Mesendoderm (in vitro differentiated cells): Measurements from ENCODE around the gene TNPO3.

Source experiments
- DNase-seq: peaks from one replicate; pipeline ENCODE4 v3.0.0; 2013
- H2AK5ac ChIP-seq: 2 replicates; pipeline ENCODE4 v1.6.1; 2013; ENCODE audit warnings: low read length, inconsistent platforms
- H2BK120ac ChIP-seq: 2 replicates; pipeline ENCODE4 v1.6.1; 2013; ENCODE audit warnings: low read depth, mild to moderate bottlenecking, low read length, moderate library complexity, mixed read lengths
- H2BK15ac ChIP-seq: replicated peaks from 2 replicates; pipeline ENCODE4 v1.6.1; 2013; ENCODE audit warnings: low read depth, mild to moderate bottlenecking, moderate library complexity
- H2BK5ac ChIP-seq: 2 replicates; pipeline ENCODE4 v1.6.1; 2013; ENCODE audit warnings: low read length, inconsistent platforms
- H3K18ac ChIP-seq: 2 replicates; pipeline ENCODE4 v1.6.1; 2013; ENCODE audit warnings: mild to moderate bottlenecking, low read length, mixed read lengths
- H3K23ac ChIP-seq: one replicate; pipeline ENCODE4 v1.6.1; 2013; ENCODE audit warnings: low read length
- H3K27ac ChIP-seq: 2 replicates; pipeline ENCODE4 v1.5.1; 2013; ENCODE audit warnings: low read depth, mild to moderate bottlenecking, inconsistent platforms, low read length, moderate library complexity
- H3K27me3 ChIP-seq: 2 replicates; pipeline ENCODE4 v1.6.1; 2013; ENCODE audit warnings: low read length, control low read depth, mild to moderate bottlenecking, inconsistent platforms; ENCODE audit not compliant: insufficient read depth, poor library complexity
- H3K36me3 ChIP-seq: 2 replicates; pipeline ENCODE4 v1.6.1; 2013; ENCODE audit warnings: low read length, inconsistent platforms; ENCODE audit not compliant: control insufficient read depth, insufficient read depth
- H3K4ac ChIP-seq: one replicate; pipeline ENCODE4 v1.6.1; 2013; ENCODE audit warnings: low read depth, mild to moderate bottlenecking, low read length, moderate library complexity
- H3K4me1 ChIP-seq: 2 replicates; pipeline ENCODE4 v1.6.1; 2013; ENCODE audit warnings: low read depth, low read length, inconsistent platforms; ENCODE audit not compliant: control insufficient read depth
- H3K4me2 ChIP-seq: 2 replicates; pipeline ENCODE4 v1.6.1; 2013; ENCODE audit warnings: low read length
- H3K4me3 ChIP-seq: 2 replicates; pipeline ENCODE4 v1.5.1; 2013; ENCODE audit warnings: mild to moderate bottlenecking, low read length
- H3K56ac ChIP-seq: one replicate; pipeline ENCODE4 v1.6.1; 2013; ENCODE audit warnings: low read length
- H3K79me1 ChIP-seq: 2 replicates; pipeline ENCODE4 v1.6.1; 2013; ENCODE audit warnings: low read length, inconsistent platforms
- H3K79me2 ChIP-seq: 2 replicates; pipeline ENCODE4 v1.6.1; 2013; ENCODE audit warnings: mild to moderate bottlenecking, low read length; ENCODE audit not compliant: control insufficient read depth, insufficient read depth
- H3K9ac ChIP-seq: 2 replicates; pipeline ENCODE4 v1.6.1; 2013; ENCODE audit warnings: low read length, inconsistent platforms
- H4K5ac ChIP-seq: one replicate; pipeline ENCODE4 v1.6.1; 2013; ENCODE audit warnings: low read length
- H4K8ac ChIP-seq: one replicate; pipeline ENCODE4 v1.6.1; 2013; ENCODE audit warnings: low read depth, mild to moderate bottlenecking, control low read depth, low read length, moderate library complexity
- WGBS: extraction: QIAGEN DNeasy Blood & Tissue Kit; methylation state at CpG from one replicate; pipeline ENCODE4 v1.1.7; 2013; ENCODE audit warnings: low lambda C conversion rate, missing lambda C conversion rate; ENCODE audit not compliant: insufficient coverage; ENCODE audit errors: extremely low coverage; 5-methylcytosine and 5-hydroxymethylcytosine counted together

TNPO3 gene

DNA sequence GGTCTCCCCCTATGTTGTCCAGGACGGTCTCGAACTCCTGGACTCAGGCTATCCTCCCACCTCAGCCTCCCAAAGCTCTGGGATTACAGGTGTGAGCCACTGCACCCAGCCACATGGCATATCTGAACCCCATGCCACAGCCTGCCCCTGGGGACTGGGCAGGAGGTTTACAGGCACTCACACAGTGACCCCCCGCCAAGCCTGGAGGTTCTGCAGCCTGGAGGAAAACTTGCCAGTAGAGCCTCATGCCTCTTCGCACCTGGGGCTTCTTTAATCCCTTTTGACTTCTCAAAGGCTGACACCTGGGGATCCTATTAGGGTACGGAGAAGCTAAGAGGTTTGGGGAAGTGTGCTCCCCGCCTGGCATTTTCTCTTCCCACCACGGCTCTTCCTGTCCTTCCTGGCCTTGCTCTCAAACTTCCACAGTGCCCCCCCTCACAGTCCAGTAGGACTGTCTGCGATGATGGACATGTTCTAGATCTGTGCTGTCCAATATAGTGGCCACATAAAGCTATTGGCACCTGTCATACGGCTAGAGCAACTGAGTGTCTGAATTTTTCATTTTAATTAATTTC is 133.0 kb downstream of the TNPO3 start:
- no peaks in the 10 kb centered on the region for H3K36me3 ChIP-seq
- H3K27me3 ChIP-seq: no peaks in the 10 kb centered on the region
- H3K79me1 ChIP-seq: no peaks in the 10 kb centered on the region
- H3K79me2 ChIP-seq: no peaks in the 10 kb centered on the region
- H3K23ac ChIP-seq: no peak overlapping the region
- no peak overlapping the region for H2BK5ac ChIP-seq
- H2BK15ac ChIP-seq: no peak overlapping the region
- H3K4ac ChIP-seq: no peak overlapping the region
- H3K27ac ChIP-seq: no peak overlapping the region
- peaks cover 2% of the 10 kb centered on the region for H3K4me1 ChIP-seq
- WGBS: no CpG with 5 or more reads among the region's 9 CpGs
- no peak for DNase-seq
- H2AK5ac ChIP-seq: no peak overlapping the region
- H3K18ac ChIP-seq: no peak overlapping the region
- H3K4me3 ChIP-seq: no peak overlapping the region
- no peak overlapping the region for H3K4me2 ChIP-seq
- H4K5ac ChIP-seq: no peak overlapping the region
- no peak overlapping the region for H3K56ac ChIP-seq
- H3K9ac ChIP-seq: no peak overlapping the region
- H4K8ac ChIP-seq: no peak overlapping the region
- H2BK120ac ChIP-seq: no peak overlapping the region

- Histone ChIP-seq H3K27me3 (peaks cover 7% of the 10 kb centered on the region), H3K4me2 (no peak overlapping the region), H3K79me2 (no peaks in the 10 kb centered on the region), H2BK5ac (no peak overlapping the region), H3K23ac (no peak overlapping the region), H3K4me3 (no peak overlapping the region), H3K4me1 (peaks cover 2% of the 10 kb centered on the region), H3K27ac (no peak overlapping the region), H4K8ac (no peak overlapping the region), H3K9ac (no peak overlapping the region), H2AK5ac (no peak overlapping the region), H4K5ac (no peak overlapping the region), H3K36me3 (no peaks in the 10 kb centered on the region), H2BK15ac (no peak overlapping the region), H3K4ac (no peak overlapping the region), H2BK120ac (no peak overlapping the region), H3K56ac (no peak overlapping the region), H3K79me1 (no peaks in the 10 kb centered on the region), H3K18ac (no peak overlapping the region)
- DNase-seq: no peak
- WGBS: no CpG with 5 or more reads among the region's 13 CpGs
These were observed 133.9 kb downstream of the TNPO3 start for GRCh38 chr7:128920913-128921582.

DNA sequence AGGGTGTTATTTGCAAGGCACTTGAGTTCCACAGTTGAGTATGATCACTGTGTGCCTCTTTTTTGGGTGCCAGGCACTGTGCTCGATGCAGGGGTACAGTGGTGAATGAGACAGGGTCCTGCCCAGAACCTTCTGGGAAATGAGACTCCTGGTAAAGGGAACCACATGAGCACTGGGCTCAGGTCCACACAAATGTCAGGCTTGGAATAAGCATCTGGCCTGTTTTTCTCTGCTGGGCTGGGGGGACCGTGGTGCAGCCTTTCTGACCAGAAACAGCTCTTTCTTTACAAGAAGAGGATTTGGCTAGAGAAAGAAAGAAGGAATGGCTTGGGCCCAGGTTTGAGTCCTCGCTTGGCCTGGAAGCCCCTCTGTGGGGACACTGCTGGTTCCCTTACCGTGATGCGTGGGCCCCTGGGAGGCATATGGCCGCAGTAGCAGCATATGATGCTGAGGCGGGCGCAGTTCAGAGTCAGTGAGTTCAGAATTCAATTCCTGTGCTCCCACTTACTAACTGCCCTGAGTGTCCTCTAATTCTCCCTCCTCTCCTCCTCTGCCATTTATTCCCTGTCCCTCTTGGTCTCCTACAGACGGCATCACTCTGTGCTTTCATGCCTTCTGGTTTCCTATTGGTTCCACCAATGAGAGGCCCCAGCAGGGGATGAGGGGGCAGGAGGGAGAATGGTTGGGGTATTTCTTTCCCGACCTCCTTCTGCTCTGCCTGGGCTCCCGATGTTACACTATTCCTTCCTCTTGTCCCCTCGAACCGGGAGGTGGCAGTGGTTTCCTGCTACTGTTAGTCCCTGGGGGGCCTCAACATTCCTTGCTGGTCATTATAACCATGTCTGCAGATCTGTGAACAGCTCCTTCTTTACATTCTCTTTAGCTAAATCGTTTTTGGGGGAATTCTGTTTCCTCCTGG is 134.8 kb downstream of the TNPO3 start:
- Histone ChIP-seq H3K4me2 (no peak overlapping the region), H4K8ac (no peak overlapping the region), H3K27ac (no peak overlapping the region), H3K56ac (no peak overlapping the region), H3K79me2 (no peaks in the 10 kb centered on the region), H3K4ac (no peak overlapping the region), H3K36me3 (no peaks in the 10 kb centered on the region), H3K18ac (no peak overlapping the region), H4K5ac (no peak overlapping the region), H3K23ac (no peak overlapping the region), H2BK120ac (no peak overlapping the region), H2AK5ac (no peak overlapping the region), H2BK15ac (no peak overlapping the region), H3K27me3 (peaks cover 13% of the 10 kb centered on the region), H2BK5ac (no peak overlapping the region), H3K9ac (no peak overlapping the region), H3K4me1 (peaks cover 2% of the 10 kb centered on the region), H3K4me3 (no peak overlapping the region), H3K79me1 (no peaks in the 10 kb centered on the region)
- no CpG with 5 or more reads among the region's 14 CpGs for WGBS
- DNase-seq: peak; percentile 65

GRCh38 chr7:128919241-128919640 is 135.7 kb downstream of the TNPO3 start:
- Histone ChIP-seq H3K27me3 (peaks cover 13% of the 10 kb centered on the region), H2BK120ac (no peak overlapping the region), H3K36me3 (no peaks in the 10 kb centered on the region), H3K4me1 (peaks cover 2% of the 10 kb centered on the region), H2BK5ac (no peak overlapping the region), H2BK15ac (no peak overlapping the region), H3K79me1 (no peaks in the 10 kb centered on the region), H3K79me2 (no peaks in the 10 kb centered on the region), H3K4me2 (no peak overlapping the region), H3K27ac (no peak overlapping the region), H3K18ac (no peak overlapping the region), H3K23ac (no peak overlapping the region), H4K8ac (no peak overlapping the region), H2AK5ac (no peak overlapping the region), H3K4me3 (no peak overlapping the region), H3K4ac (no peak overlapping the region), H4K5ac (no peak overlapping the region), H3K9ac (no peak overlapping the region), H3K56ac (no peak overlapping the region)
- no peak for DNase-seq
- WGBS: no CpG with 5 or more reads among the region's 6 CpGs

GRCh38 chr7:128918016-128918665 is 136.8 kb downstream of the TNPO3 start:
- Histone ChIP-seq H3K4me1 (peaks cover 2% of the 10 kb centered on the region), H3K18ac (no peak overlapping the region), H3K27me3 (peaks cover 13% of the 10 kb centered on the region), H3K27ac (no peak overlapping the region), H3K23ac (no peak overlapping the region), H2BK5ac (no peak overlapping the region), H3K4me2 (no peak overlapping the region), H2BK15ac (no peak overlapping the region), H3K56ac (no peak overlapping the region), H4K8ac (no peak overlapping the region), H2BK120ac (no peak overlapping the region), H3K36me3 (no peaks in the 10 kb centered on the region), H3K79me1 (no peaks in the 10 kb centered on the region), H3K79me2 (no peaks in the 10 kb centered on the region), H3K9ac (no peak overlapping the region), H4K5ac (no peak overlapping the region), H2AK5ac (no peak overlapping the region), H3K4me3 (no peak overlapping the region), H3K4ac (no peak overlapping the region)
- DNase-seq: no peak
- no CpG with 5 or more reads among the region's 8 CpGs for WGBS
